ENCODE measurements around the gene PRKCB. TPM values are rescaled to one million over a fixed set of nuclear protein-coding genes. Genes with fewer than 3 reads are reported as not detected.
A peak's percentile ranks its signal among the peaks of the same experiment; 100 is the strongest.

The PRKCB gene
- total and polyA plus RNA-seq, 2 experiments from 2014 or later, result 3.7 to 16.4 TPM

DNA sequence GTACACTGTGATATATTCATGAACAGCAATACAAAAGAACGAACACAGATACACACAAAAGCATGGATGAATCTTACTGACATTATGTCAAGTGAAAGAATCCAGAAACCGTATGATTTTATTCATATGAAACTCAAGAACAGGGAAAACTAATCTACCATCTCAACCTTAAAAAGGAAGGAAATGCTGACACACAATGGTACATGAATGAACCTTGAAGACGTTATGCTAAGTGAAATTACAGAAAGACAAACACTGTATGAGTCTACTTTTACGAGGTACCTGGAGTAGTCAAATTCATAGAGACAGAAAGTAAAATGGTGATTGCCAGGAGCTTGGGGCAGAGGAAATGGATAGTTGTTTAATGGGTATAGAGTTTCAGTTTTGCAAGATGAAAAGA lies 8.7 kb upstream of the PRKCB start:
- H3K4me3 Mint-ChIP-seq, result no peak overlapping the region
- Histone ChIP-seq H2AFZ (peak overlapping the region; percentile 63; the same call in 1 of the 2 replicates), H3K4me3 (no peak overlapping the region), H4K20me1 (replicated peaks; ENCODE audit: insufficient read depth) (no peaks in the 10 kb centered on the region), H3K4me1 (ENCODE audit: insufficient read depth) (no peaks in the 10 kb centered on the region), H3K27ac (ENCODE audit: low read depth) (no peak overlapping the region), H3K9me2 (ENCODE audit: insufficient read depth) (0 out of 2 replicates have a peak, but pooled peaks cover 4% of the 10 kb centered on the region), H3F3A (replicated peaks; ENCODE audit: low read depth) (no peaks in the 10 kb centered on the region), H3K4me2 (no peak overlapping the region), H3K27me3 (ENCODE audit: insufficient read depth) (no peaks in the 10 kb centered on the region), H3K36me3 (ENCODE audit: insufficient read depth) (no peaks in the 10 kb centered on the region), H3K79me2 (replicated peaks; ENCODE audit: insufficient read depth) (no peaks in the 10 kb centered on the region)
- no peaks in the 10 kb centered on the region for H3K4me1 Mint-ChIP-seq
- DNase-seq (ENCODE audit: low spot score) (no peak), ATAC-seq (no peak)
- H3K9me3 Mint-ChIP-seq, result peaks cover 19% of the 10 kb centered on the region; the same call in 2 of the 3 replicates
- no peak overlapping the region for H3K27ac Mint-ChIP-seq
- TF ChIP-seq EZH2phosphoT487 (IDR thresholded peaks at IDR 0.05; ENCODE audit: unreplicated experiment) (no peak), STAT1 (IDR thresholded peaks at IDR 0.05; ENCODE audit: unreplicated experiment) (no peak), POLR2AphosphoS5 (IDR thresholded peaks at IDR 0.05; ENCODE audit: low read depth) (no peak)
- no peaks in the 10 kb centered on the region for H3K36me3 Mint-ChIP-seq (ENCODE audit: low read depth)
- H3K27me3 Mint-ChIP-seq (ENCODE audit: insufficient read depth, low read depth, poor library complexity), result peaks cover 4% of the 10 kb centered on the region

DNA sequence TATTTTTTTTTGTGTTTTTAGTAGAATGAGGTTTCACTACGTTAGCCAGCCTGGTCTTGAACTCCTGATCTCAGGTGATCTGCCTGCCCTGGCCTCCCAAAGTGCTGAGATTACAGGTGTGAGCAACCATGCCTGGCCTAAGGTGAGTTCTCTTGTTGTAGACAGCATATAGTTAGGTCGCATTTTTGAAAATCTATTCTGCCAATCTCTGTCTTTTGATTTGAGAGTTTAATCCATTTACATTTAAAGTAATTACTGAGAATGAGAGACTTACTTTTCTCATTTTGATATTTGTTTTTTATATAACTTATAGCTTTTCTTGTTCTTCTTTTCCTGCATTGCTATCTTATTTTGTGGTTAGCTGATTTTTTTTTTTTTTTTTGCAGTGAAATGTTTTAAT lies 6.3 kb upstream of the PRKCB start:
- H3K9me3 Mint-ChIP-seq, result peaks cover 19% of the 10 kb centered on the region; the same call in 2 of the 3 replicates
- no peaks in the 10 kb centered on the region for H3K79me2 ChIP-seq (replicated peaks; ENCODE audit: insufficient read depth)
- H3K27ac ChIP-seq (ENCODE audit: low read depth), result no peak overlapping the region
- H3K4me1 ChIP-seq (ENCODE audit: insufficient read depth), result no peaks in the 10 kb centered on the region
- H3K36me3 ChIP-seq (ENCODE audit: insufficient read depth), result no peaks in the 10 kb centered on the region
- H4K20me1 ChIP-seq (replicated peaks; ENCODE audit: insufficient read depth), result no peaks in the 10 kb centered on the region
- no peak overlapping the region for H3K27ac Mint-ChIP-seq
- H3K9me2 ChIP-seq (ENCODE audit: insufficient read depth), result 0 out of 2 replicates have a peak, but pooled peaks cover 4% of the 10 kb centered on the region
- H3K4me3 Mint-ChIP-seq, result no peak overlapping the region
- peaks cover 6% of the 10 kb centered on the region for H3K27me3 ChIP-seq (ENCODE audit: insufficient read depth)
- no peak overlapping the region for H3K4me2 ChIP-seq
- ATAC-seq (no peak), DNase-seq (ENCODE audit: low spot score) (no peak)
- H3K27me3 Mint-ChIP-seq (ENCODE audit: insufficient read depth, low read depth, poor library complexity), result peaks cover 12% of the 10 kb centered on the region
- H3F3A ChIP-seq (replicated peaks; ENCODE audit: low read depth), result no peaks in the 10 kb centered on the region
- H3K36me3 Mint-ChIP-seq (ENCODE audit: low read depth), result no peaks in the 10 kb centered on the region
- H2AFZ ChIP-seq, result no peak overlapping the region
- H3K4me3 ChIP-seq, result no peak overlapping the region
- no peaks in the 10 kb centered on the region for H3K4me1 Mint-ChIP-seq
- TF ChIP-seq EZH2 (IDR thresholded peaks at IDR 0.05; ENCODE audit: low read depth, unreplicated experiment) (no peak), ZNF331 (CRISPR knock-in tag; IDR thresholded peaks at IDR 0.05; ENCODE audit: low read depth) (no peak), JUNB (IDR thresholded peaks at IDR 0.05; ENCODE audit: unreplicated experiment) (no peak), STAT1 (IDR thresholded peaks at IDR 0.05; ENCODE audit: unreplicated experiment) (no peak), ZNF462 (CRISPR knock-in tag; IDR thresholded peaks at IDR 0.05) (no peak), EZH2phosphoT487 (IDR thresholded peaks at IDR 0.05; ENCODE audit: unreplicated experiment) (no peak), ZNF114 (CRISPR knock-in tag; IDR thresholded peaks at IDR 0.05) (no peak), CREB1 (CRISPR knock-in tag; IDR thresholded peaks at IDR 0.05; ENCODE audit: low read depth) (no peak), NANOG (IDR thresholded peaks at IDR 0.05; ENCODE audit: borderline replicate concordance) (no peak), POLR2AphosphoS5 (IDR thresholded peaks at IDR 0.05; ENCODE audit: low read depth) (no peak)
- TF ChIP-seq, protein P1, sequence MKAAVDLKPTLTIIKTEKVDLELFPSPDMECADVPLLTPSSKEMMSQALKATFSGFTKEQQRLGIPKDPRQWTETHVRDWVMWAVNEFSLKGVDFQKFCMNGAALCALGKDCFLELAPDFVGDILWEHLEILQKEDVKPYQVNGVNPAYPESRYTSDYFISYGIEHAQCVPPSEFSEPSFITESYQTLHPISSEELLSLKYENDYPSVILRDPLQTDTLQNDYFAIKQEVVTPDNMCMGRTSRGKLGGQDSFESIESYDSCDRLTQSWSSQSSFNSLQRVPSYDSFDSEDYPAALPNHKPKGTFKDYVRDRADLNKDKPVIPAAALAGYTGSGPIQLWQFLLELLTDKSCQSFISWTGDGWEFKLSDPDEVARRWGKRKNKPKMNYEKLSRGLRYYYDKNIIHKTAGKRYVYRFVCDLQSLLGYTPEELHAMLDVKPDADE (IDR thresholded peaks at IDR 0.05), result no peak
- TF ChIP-seq, protein P2, sequence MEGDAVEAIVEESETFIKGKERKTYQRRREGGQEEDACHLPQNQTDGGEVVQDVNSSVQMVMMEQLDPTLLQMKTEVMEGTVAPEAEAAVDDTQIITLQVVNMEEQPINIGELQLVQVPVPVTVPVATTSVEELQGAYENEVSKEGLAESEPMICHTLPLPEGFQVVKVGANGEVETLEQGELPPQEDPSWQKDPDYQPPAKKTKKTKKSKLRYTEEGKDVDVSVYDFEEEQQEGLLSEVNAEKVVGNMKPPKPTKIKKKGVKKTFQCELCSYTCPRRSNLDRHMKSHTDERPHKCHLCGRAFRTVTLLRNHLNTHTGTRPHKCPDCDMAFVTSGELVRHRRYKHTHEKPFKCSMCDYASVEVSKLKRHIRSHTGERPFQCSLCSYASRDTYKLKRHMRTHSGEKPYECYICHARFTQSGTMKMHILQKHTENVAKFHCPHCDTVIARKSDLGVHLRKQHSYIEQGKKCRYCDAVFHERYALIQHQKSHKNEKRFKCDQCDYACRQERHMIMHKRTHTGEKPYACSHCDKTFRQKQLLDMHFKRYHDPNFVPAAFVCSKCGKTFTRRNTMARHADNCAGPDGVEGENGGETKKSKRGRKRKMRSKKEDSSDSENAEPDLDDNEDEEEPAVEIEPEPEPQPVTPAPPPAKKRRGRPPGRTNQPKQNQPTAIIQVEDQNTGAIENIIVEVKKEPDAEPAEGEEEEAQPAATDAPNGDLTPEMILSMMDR (conservative IDR thresholded peaks at IDR 0.05; ENCODE audit: low read depth in 2 of 2), result no peak
